Spleen (tissue), 7 donors: ENCODE data around the gene NUFIP1.

Experiments used
- POLR2AphosphoS5 ChIP-seq, 3 donors: sonication (generic); formaldehyde crosslinking; IDR thresholded peaks; one replicate each; pipeline ENCODE4 v1.5.1; 2017; ENCODE audit warnings: antibody characterized with exemption in 3 of 3
- TF ChIP-seq, protein P1 (sequence below), 11 experiments: fragments of 200-600 bp in 7 of 11; fragments of 450-650 bp in 4 of 11; sonication (generic) in 4 of 11; IDR thresholded peaks in 8 of 11; conservative IDR thresholded peaks in 3 of 11; 1 replicate in 7 of 11; 2 replicates in 4 of 11; pipeline versions ENCODE4 v1.4.0 to v1.8.0; 2016 to 2021; ENCODE audit warnings: antibody characterized with exemption in 11 of 11, inconsistent platforms in 4 of 11, mild to moderate bottlenecking in 1 of 11
- donor health status: DM: no; HTN: no; CAD: no; lungs with moderate emphysema.
- donor health status: DM: no; HTN: no; CAD: no.
- donor health status: DM: no; HTN: no; CAD: no.

DNA sequence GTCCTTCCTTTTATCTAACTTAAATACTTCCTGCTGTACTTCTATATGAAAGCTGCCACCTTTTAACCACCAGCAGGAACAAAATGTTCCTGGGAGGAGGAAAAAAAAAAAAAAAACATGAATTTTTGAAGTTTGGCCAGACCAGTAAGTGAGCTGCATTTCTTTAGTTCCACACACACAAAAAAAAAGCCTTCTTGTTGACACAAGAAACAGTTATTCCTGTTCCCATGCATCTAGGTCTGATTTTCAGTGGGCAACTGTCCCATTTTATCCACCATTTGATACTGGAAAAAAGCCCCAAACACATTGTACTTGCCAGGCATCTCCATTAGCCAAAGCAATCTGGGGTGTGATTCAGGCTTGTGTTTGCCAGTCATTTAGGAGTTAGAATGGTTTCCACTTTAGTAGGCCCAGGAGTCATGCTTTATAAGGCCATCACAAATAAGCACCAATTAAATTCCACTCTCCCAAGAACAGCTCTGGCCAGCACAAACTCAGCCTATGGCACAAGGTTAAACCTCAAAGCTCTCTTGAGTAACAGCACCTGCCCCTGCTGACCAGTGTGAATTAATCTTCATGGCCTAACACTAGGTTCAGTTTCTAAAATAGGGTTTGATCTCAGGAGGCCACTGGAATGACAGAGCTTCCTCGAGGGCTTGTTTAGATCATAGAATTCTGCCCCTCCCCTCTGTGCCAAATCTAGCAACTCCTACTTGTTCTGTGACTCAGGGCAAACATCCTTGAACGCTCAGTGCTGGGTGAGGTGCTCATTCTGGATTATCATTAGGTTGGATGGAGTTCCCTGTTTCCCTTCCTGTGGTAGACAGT lies 67.1 kb downstream of the NUFIP1 start:
- TF ChIP-seq, protein P1, sequence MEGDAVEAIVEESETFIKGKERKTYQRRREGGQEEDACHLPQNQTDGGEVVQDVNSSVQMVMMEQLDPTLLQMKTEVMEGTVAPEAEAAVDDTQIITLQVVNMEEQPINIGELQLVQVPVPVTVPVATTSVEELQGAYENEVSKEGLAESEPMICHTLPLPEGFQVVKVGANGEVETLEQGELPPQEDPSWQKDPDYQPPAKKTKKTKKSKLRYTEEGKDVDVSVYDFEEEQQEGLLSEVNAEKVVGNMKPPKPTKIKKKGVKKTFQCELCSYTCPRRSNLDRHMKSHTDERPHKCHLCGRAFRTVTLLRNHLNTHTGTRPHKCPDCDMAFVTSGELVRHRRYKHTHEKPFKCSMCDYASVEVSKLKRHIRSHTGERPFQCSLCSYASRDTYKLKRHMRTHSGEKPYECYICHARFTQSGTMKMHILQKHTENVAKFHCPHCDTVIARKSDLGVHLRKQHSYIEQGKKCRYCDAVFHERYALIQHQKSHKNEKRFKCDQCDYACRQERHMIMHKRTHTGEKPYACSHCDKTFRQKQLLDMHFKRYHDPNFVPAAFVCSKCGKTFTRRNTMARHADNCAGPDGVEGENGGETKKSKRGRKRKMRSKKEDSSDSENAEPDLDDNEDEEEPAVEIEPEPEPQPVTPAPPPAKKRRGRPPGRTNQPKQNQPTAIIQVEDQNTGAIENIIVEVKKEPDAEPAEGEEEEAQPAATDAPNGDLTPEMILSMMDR (IDR thresholded peaks at IDR 0.05 in 8 of 11, conservative IDR thresholded peaks at IDR 0.05 in 3 of 11): no peak
- peak in 1 of 3 donors; percentile 20 for TF ChIP-seq POLR2AphosphoS5 (IDR thresholded peaks at IDR 0.05)
